ENCODE results near the gene NDUFB11.
"Not testable (repeated sequence)": the region's sequence is repeated elsewhere in the genome, so short reads cannot be mapped to it uniquely, and the experiment has no call there.

GRCh38 chrX:47124466-47124865 lies 20.0 kb downstream of the NDUFB11 start:
- TF ChIP-seq CTCF (conservative IDR thresholded peaks at IDR 0.05; ENCODE audit: low read length); EZH2phosphoT487 (IDR thresholded peaks at IDR 0.05; ENCODE audit: borderline replicate concordance): not testable (repeated sequence)
